Ovary (tissue), 3 donors: ENCODE measurements around the gene S100PBP.

Experiments used
- CTCF ChIP-seq, 3 donors: fragments of 450-650 bp in 2 of 3; fragments of 200-600 bp in 1 of 3; IDR thresholded peaks; one replicate each; pipeline versions ENCODE4 v1.5.1 to v1.8.0; 2016 to 2022; ENCODE audit warnings: antibody characterized with exemption in 3 of 3, mild to moderate bottlenecking in 1 of 3
- EP300 ChIP-seq: sonication (generic); formaldehyde crosslinking; IDR thresholded peaks from one replicate; pipeline ENCODE4 v1.6.1; 2017; ENCODE audit warnings: antibody characterized with exemption
- POLR2A ChIP-seq: fragments of 450-650 bp; IDR thresholded peaks from one replicate; pipeline ENCODE4 v1.6.1; 2017; ENCODE audit warnings: antibody characterized with exemption, mild to moderate bottlenecking, moderate library complexity
- donor health status: DM: no; HTN: no; CAD: no.

- no peak for TF ChIP-seq POLR2A
- no peak for TF ChIP-seq CTCF (IDR thresholded peaks at IDR 0.05)
- no peak for TF ChIP-seq EP300
Measured at GRCh38 chr1:32774464-32774808, 43.0 kb upstream of the S100PBP start.
